Subcutaneous adipose tissue (tissue), 4 donors: ENCODE results near the gene TCOF1. TPM values are rescaled to one million over a fixed set of nuclear protein-coding genes. Genes with fewer than 3 reads are reported as not detected.

Experiments
- CTCF ChIP-seq: fragments of 450-650 bp; IDR thresholded peaks from one replicate; pipeline ENCODE4 v1.5.1; 2016; ENCODE audit warnings: low read depth, mild to moderate bottlenecking, control low read depth, antibody characterized with exemption, moderate library complexity
- total RNA-seq, 4 donors: library from RNA; depleted of rRNA; stranded (reverse); fragments of >200 nt; gene quantifications; one replicate each; pipeline ENCODE4 v1.1.0, GENCODE V29; 2016

Gene TCOF1
- total RNA-seq, 4 donors from 2014 or later = 18.2 to 29.0 (median 19.9) TPM

GRCh38 chr5:150363185-150363584 lies 5.7 kb downstream of the TCOF1 start:
- TF ChIP-seq CTCF = no peak

- TF ChIP-seq CTCF = no peak
Observed at GRCh38 chr5:150364004-150364403, 6.5 kb downstream of the TCOF1 start.

GRCh38 chr5:150368526-150368925 lies 11.0 kb downstream of the TCOF1 start:
- no peak for TF ChIP-seq CTCF

- no peak for TF ChIP-seq CTCF
Observed at GRCh38 chr5:150372639-150373038, 15.1 kb downstream of the TCOF1 start.

- TF ChIP-seq CTCF = no peak
Observed at GRCh38 chr5:150374651-150375050, 17.2 kb downstream of the TCOF1 start.

- no peak for TF ChIP-seq CTCF
Observed at GRCh38 chr5:150376799-150377771, 19.6 kb downstream of the TCOF1 start.

GRCh38 chr5:150377964-150378694 lies 20.6 kb downstream of the TCOF1 start:
- TF ChIP-seq CTCF = no peak
